ENCODE measurements around the gene SPEM2.
A peak's percentile ranks its signal among the peaks of the same experiment; 100 is the strongest.

The SPEM2 gene

DNA sequence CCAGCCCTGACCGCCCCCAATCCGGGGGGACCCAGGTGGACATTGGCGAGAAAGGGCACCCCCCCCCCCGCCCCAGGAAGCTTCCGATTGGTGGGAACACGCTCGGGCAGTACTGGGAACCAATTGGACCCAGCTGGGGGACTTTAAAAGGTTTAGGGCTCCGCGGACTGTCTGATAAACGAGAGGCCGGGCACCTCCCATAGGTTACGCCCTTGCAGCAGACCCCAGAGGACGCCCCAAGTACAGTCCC, 21.8 kb upstream of the SPEM2 start:
- FAIRE-seq (no peak), DNase-seq (ENCODE audit: extremely low spot score, insufficient read length, low read depth) (no peak)

DNA sequence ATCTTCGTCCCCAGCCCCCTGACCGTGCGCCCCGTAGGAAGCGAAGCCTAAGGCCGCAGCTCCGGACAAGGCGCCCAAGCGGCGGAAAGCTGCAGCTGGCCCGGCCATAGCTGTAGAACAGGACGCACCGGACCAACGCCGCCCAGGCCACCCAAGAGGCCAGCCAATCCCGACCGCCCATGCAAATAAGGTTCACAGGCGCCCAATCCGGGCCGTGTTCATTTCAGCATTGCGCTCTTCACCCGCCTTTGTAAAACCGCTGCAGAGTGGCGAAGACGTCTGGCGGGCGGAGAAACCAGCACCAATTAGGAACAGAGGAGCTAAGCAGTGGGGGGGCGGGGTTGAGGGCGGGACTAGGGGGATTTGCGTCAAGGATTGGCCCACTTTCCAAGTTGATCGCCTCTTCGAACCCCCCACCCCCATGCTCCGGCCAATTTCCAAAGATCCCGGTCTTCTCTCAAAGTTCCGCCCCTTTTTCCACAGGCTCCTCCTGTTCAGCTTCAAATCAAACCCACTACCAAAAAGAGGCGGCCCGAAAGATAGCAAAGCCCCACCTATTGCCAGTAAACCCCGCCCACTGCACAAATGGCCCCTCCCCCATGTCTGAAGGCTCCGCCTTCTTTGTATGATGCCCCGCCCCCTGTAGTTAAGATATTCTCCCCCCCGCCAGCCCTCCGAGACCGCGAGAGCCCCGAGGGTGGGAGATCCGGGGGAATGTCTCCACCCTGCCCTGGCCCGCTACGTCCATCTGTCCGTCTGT, 21.3 kb upstream of the SPEM2 start, which contains the start of gene TMEM256:
TSS of gene TMEM256 (minus strand) at position 121 of the 760 bp plus-strand sequence. CDS start at position 108, 13 bp downstream.
- DNase-seq (ENCODE audit: extremely low spot score, insufficient read length, low read depth) = peak; percentile 91
- FAIRE-seq = peak; percentile 100

DNA sequence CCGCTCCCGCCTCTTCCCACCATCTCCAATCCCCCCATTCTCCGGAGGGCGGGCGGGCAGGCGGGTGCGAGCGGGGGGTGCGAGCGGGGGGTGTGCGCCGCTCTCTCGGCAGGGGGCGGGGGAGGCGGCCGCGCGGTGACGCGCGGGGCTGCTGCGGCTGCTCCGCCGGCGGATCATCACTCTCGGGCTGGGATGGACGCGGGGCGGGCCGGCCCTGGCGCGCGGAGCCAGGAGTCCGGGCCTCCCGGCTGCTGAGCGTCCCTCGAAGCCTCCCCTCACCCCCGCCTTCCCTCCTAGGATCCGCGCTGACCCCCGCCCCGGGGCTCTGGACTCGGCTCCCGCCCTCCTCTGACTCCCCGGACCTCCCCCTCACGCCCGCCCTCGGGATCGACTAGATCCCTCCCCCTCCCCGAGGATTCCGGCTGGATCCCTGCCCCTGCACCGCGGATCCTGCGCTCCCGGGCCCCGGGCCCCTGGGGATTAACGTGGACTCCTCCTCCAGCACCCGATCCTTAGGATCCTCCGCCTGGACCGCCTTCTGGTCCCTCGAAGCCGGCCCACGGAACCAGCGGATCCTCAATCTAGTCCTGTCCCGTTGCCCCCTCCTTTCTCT, 20.6 kb upstream of the SPEM2 start:
- DNase-seq (ENCODE audit: extremely low spot score, insufficient read length, low read depth) = no peak
- no peak for FAIRE-seq

DNA sequence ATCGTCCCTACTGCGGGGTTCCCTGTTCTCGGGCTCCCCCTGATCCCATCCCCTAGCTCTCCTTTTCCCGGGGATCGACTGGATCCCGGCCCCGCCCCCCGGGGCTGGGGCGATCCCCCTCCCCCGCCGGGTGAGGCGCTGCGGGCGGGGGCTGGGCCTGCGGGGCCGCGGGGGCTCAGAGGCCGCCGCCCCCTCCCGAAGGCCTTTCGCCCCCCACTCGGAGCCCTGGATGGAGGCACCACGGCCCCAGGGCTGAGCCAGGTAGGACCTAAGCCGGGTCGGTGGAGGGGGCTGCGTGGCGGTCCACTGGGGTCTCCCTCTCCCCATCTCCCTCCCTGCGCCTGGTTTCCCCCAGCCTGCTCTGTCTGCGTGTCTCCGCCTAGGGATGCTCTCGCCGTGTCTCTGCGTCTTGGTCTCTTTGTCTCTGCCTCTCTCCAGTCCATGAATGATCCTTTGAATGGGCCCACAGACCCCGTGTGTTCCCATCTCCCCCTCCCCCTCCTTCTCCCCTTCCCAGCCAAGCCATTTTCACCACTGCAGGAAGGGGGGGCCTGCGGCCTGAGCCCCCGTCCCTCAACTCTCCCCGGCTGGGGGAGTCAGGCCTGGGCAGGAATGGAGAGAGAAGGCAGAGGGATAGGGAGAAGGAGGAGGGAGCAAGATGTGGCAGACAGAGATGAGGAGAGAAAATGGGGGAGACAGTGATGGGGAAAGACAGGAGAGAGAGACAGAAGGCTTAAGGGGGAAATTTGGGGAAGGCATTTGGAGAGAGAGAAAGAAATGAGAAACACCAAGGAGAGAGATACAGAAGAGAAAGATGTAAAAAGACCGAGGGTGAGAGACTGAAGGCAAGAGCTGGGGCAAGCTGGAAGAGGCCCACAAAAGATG, 19.8 kb upstream of the SPEM2 start:
- DNase-seq (ENCODE audit: extremely low spot score, insufficient read length, low read depth) = no peak

DNA sequence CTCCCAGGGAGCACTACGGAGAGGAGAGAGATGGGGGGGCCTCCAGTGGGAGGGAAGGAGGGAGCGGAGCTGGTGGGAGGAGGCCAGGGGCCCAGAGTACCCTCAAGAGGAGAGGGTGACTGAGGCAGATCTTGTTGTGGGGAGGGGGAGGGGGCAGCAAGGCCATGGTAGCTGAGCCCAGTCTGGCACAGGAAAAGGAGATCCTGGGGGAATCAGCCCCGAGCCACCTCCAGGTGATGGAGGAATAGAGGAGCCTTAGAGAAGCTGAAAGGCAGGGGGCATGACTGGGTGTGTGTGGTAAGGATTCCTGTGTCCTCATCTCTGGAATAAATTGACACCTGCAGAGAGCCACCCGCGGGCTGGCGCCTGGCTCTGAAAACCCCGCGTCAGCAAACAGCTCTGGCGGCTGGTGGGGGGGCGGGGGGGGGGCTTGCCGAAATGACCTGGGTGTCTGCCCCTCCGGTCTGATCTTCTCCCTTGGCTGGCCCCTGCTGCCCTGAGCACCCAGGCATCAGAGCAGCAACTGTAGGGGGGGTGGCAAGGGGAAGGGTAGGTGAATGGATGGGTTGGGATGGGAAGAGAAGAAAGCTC, 19.1 kb upstream of the SPEM2 start:
- FAIRE-seq (no peak), DNase-seq (ENCODE audit: extremely low spot score, insufficient read length, low read depth) (no peak)

More for the DNA sequence above, 19.8 kb upstream of the SPEM2 start:
- no peak for FAIRE-seq

DNA sequence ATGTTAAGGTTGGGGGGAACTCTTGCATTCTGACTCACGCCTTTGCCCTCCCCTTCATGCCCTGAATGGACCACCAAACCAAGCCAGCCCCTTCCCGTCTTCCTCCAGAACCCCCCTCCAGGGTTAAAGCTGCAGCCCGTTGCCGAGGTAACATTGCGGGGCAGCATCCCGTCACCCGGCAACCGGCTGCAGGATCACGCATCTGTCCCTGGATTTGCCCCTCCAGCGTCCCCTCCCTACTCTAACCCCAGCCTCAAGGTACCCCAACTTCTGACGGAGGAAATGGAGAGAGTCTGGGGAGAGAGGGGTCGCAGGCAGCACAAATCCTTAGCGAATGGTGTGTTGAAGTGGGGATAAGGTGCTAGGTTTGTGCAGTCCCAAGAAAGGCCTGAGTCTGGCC, 18.3 kb upstream of the SPEM2 start:
- DNase-seq (ENCODE audit: extremely low spot score, insufficient read length, low read depth) (no peak), FAIRE-seq (no peak)

DNA sequence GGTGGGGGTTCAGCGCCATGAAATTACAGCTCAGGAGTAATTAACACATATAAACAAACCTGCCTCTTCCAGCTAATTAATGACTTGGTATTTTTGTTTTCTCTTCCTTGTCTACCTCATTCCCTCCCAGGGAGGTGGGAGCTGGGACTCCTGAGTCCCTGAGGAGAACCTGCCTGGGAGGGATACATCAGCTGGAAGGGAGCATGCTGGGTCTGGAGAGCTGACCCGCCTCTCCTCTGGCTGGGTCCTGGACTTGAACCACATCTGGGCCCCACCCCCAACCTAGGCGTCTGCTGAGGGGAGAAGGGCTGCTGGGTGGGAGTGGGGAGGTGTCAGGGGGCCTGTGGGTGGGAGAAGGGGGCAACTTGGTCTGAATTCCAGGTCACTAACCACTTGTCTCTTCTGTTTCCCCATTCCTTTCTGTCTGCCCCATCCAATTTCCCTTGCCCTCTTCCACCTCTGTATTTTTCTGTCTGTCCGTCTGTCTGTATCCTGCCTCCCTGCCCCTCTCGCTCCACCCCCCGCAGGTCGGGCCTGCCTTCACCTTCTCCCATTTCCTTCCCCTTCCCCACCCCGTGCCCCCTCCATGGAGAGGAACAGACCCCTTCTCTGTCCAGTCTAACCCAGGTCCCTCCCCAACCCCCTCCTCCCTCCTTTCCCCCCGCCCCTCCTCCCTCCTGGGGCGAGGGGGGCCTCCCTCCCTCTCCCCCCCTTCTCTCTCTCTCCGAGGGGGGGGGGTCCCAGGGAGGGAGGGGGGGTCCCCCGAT, 17.7 kb upstream of the SPEM2 start, which contains the start of gene NLGN2:
TSS of gene NLGN2 (plus strand) at position 361 of the 767 bp plus-strand sequence. CDS start 411 bp downstream, outside the sequence.
- no peak for DNase-seq (ENCODE audit: extremely low spot score, insufficient read length, low read depth)
- no peak for FAIRE-seq

DNA sequence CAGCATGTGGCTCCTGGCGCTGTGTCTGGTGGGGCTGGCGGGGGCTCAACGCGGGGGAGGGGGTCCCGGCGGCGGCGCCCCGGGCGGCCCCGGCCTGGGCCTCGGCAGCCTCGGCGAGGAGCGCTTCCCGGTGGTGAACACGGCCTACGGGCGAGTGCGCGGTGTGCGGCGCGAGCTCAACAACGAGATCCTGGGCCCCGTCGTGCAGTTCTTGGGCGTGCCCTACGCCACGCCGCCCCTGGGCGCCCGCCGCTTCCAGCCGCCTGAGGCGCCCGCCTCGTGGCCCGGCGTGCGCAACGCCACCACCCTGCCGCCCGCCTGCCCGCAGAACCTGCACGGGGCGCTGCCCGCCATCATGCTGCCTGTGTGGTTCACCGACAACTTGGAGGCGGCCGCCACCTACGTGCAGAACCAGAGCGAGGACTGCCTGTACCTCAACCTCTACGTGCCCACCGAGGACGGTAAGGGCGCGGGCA, 17.1 kb upstream of the SPEM2 start:
- DNase-seq (ENCODE audit: extremely low spot score, insufficient read length, low read depth) = no peak
- no peak for FAIRE-seq

DNA sequence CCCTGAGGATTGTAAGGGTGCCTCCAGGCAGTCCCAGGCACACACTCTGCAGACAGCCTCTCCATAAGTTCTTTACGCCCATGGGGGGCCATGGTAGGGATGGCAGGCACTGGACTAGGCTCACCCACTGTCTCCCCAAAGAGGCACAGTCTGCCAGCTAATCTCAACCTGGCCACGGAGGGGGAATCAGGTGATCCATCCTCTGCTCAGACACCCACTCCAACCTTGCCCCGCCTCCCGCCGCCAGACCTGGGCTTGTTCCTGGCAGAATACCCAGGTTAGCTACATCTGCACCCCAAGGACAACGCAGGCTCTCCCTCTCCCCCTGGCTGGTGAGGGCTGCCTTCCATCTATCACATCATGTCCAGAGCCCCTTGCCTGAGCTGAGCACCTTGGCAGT, 16.6 kb upstream of the SPEM2 start:
- DNase-seq (ENCODE audit: extremely low spot score, insufficient read length, low read depth) (no peak), FAIRE-seq (no peak)

DNA sequence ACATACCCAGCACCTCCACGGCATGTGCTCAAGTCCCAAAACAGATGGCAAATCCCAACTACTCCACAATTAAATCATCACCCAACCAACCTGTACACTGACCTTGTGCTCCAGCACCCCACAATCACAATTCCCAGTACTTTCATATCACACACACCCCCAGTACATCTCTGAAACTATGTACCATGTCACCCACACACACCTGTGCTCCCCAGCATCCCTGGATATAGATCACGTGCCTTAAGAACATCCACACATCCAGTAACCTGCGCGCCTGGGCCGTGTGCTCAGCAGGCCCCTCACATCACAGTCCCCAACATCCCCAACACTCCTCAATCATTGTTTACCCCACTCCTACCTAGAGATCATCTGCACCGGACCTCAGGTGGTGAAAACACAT, 15.7 kb upstream of the SPEM2 start:
- FAIRE-seq = no peak
- no peak for DNase-seq (ENCODE audit: extremely low spot score, insufficient read length, low read depth)

DNA sequence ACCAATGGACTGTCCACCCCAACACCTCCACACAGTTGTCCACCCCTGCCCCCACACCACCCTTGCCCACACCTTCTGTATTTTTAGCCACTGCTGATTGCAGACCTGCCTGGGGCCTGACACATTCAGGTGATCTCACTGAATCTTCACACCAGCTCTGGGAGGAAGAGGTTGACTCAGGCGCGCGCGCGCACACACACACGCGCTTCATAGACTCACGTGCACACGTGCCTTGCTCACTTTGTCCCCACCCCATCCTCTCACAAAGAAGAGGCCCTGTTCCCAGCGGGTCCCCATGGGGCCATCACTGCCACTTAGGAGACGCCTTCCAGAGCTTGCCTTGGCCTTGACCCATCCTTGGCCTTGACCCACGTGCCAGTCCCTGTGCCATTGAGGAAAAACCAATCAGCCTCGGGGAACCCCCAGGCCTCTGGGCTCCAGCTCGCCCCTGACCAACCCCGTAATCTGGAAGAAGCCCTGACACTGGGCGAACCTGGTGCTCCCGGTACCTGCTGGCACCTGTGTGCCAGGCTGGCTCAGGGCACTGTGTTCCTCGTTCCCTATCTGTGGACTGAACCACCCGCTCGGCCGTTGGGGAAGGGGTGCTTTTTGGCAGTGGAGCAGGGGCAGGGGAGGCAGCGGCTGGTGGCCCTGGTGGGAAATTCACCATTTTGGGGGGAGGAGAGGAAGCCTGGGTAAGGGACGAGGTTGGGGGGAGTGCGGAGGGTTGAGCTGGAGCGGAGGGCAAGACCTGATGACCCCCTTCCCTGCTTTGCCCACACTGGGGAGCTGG, 14.6 kb upstream of the SPEM2 start:
- DNase-seq (ENCODE audit: extremely low spot score, insufficient read length, low read depth) (no peak), FAIRE-seq (no peak)

DNA sequence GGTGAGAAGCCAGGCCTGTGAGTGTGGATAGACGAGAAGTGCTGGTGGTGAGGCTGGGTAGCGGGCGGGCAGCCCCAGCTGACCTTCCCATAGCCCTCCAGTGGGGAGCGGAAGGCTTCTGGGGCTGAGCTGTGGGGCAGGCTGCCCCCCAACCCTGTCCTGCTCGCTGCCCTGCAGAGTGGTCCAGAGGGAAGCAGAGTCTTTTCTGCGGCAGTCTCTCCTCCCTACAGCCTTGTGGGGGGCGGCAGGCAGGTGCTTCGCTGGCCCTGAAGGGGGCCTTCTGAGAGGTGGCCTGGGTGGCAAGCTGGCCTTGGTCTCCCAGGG, 14.0 kb upstream of the SPEM2 start:
- FAIRE-seq (no peak), DNase-seq (ENCODE audit: extremely low spot score, insufficient read length, low read depth) (no peak)

DNA sequence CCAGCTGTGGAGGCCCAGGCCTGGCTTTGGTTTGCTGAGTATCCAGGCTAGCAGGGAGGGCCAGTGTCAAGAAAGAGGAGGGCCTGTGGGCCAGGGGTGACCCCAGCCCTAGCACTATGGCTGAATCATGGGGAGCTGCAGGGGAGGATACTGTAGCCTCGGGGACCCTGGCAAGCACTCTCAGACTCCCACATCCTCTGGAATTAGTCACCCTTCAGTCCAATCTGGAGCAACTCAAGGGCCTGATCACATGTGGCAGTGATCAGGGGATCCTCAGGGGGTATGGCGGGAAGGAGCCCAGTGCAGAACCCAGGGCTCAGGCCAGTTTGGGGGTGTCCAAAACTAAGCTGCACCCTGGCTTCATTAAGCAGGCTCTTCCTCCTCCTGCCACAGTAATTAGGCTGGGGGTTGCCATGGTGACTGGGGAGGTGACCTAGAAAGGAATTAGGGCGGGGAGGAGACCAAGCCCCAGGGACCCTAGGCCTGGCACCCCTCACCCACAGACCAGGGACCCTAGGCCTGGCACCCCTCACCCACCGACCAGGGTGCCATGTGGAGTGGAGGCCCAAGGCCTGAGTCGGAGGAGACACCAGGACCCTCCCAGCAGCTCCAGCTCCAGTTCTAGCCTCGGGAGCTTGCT, 11.9 kb upstream of the SPEM2 start:
- DNase-seq (ENCODE audit: extremely low spot score, insufficient read length, low read depth) (no peak), FAIRE-seq (no peak)

DNA sequence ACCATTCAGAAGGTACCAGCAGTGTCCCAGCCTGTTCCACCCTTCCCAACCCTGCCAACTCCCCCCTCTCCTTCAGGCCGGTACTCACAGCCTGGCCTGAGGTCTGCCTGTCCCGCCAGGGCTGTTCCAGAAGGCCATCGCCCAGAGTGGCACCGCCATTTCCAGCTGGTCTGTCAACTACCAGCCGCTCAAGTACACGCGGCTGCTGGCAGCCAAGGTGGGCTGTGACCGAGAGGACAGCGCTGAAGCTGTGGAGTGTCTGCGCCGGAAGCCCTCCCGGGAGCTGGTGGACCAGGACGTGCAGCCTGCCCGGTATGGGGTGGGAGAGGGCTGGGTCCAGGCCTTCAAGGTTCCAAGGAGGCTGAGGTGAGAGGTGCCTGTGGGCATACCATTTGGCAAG, 10.6 kb upstream of the SPEM2 start:
- no peak for DNase-seq (ENCODE audit: extremely low spot score, insufficient read length, low read depth)
- no peak for FAIRE-seq

DNA sequence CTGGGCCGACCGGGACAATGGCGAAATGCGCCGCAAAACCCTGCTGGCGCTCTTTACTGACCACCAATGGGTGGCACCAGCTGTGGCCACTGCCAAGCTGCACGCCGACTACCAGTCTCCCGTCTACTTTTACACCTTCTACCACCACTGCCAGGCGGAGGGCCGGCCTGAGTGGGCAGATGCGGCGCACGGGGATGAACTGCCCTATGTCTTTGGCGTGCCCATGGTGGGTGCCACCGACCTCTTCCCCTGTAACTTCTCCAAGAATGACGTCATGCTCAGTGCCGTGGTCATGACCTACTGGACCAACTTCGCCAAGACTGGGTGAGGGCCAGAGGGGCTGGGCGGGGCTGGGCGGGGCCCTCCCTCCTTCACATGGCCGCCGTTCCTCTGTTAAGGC, 9.6 kb upstream of the SPEM2 start:
- FAIRE-seq = no peak
- DNase-seq (ENCODE audit: extremely low spot score, insufficient read length, low read depth) = no peak

DNA sequence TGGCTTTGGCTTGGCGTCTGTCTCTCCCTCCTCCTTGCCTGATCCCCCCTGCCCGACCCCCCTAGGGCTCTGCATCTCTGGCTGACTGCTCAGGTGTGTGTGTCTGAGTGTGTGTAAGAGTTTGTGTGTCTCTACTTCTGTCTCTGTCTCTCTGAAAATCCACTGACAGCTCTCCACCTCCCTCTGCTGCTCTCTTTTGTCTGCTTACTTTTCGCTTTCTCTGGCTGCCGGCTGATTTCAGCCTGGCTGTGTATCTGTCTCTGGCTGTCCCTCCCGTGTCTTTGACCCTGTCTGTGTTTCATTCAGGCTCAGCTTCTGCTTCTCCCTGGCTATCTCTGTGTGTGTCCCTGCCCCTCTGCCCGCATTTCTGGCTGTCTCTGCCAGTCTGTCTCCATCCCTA, 9.1 kb upstream of the SPEM2 start:
- DNase-seq (ENCODE audit: extremely low spot score, insufficient read length, low read depth) = no peak
- peak; percentile 65 for FAIRE-seq

DNA sequence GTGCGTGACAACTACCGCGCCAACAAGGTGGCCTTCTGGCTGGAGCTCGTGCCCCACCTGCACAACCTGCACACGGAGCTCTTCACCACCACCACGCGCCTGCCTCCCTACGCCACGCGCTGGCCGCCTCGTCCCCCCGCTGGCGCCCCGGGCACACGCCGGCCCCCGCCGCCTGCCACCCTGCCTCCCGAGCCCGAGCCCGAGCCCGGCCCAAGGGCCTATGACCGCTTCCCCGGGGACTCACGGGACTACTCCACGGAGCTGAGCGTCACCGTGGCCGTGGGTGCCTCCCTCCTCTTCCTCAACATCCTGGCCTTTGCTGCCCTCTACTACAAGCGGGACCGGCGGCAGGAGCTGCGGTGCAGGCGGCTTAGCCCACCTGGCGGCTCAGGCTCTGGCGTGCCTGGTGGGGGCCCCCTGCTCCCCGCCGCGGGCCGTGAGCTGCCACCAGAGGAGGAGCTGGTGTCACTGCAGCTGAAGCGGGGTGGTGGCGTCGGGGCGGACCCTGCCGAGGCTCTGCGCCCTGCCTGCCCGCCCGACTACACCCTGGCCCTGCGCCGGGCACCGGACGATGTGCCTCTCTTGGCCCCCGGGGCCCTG, 8.3 kb upstream of the SPEM2 start:
- FAIRE-seq = no peak
- no peak for DNase-seq (ENCODE audit: extremely low spot score, insufficient read length, low read depth)

DNA sequence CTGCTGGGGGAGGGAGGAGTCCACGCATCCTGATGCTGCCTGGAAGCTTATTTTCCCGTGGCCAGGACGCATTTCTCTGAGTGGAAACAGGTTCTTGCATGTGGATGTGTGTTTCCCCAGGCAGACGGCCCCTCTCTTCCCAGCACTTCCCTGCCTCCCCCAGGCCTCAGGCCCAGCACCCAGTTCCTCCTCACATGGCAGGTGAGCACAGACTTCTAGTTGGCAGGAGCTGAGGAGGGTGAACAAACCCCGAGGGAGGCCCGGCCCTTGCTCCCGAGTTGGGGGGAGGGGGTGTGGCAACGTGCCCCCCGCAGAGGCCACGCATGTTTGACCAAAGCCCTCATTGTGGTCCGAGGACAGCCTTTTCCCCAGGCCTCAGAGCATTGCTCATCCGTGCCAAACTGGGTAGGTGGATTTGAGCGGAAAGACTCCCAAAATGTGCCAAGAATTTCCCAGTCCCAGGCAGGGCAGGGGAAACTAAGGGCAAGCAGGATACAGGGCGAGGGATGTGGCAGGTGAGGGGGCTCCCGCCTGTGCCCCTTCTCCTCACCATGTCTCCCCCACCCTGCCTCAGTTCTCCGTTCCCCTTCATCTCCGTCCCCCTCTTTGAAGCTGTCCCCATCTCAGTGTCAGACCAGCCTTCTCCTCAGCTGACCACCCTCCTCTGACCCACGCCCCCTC, 6.8 kb upstream of the SPEM2 start:
- FAIRE-seq (no peak), DNase-seq (ENCODE audit: extremely low spot score, insufficient read length, low read depth) (no peak)

Measured in GM18507 (cell line).